Measurements from ENCODE around the gene OXCT1.

DNA sequence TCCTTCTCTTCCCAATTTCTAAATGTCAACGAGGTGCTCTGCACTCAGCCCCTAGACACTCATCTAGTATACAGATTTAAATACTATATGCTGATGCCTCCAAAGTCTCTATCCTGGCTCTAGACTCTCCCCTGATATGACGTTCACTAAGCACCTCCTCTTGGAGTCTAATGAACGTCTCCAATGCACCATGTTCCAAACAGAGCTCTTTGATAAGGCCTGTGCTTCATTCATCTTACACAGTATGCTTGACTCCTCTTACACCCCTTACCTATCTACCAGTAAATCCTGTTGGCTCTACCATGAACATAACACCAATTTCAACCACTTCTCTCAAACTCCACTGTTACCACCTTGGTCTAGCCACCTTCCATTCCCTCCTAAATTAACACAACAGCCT is 25.7 kb downstream of the OXCT1 start:
- TF ChIP-seq GATA2 (IDR thresholded peaks at IDR 0.05; ENCODE audit: low read depth, low read length) (no peak), GATA3 (IDR thresholded peaks at IDR 0.05; ENCODE audit: low read depth, low read length) (no peak)

Measured in SH-SY5Y (cell line).